HL-60/S4 treated with retinoic acid at 250 ng/mL for 4 days and 3 days (cell line): ENCODE data around the gene HES7.

Source experiments
- in situ Hi-C: fragments of 300-500 bp; cut with MboI; formaldehyde crosslinking; loops from 2 replicates; pipeline ENCODE4 v1.7.0; 2022; ENCODE audit warnings: low sequenced_read_pairs

Gene HES7

GRCh38 chr17:8155231-8155995, 31.5 kb upstream of the HES7 start:
- in situ Hi-C loops = no loop called here

GRCh38 chr17:8154608-8155155, 30.8 kb upstream of the HES7 start:
- in situ Hi-C loops = no loop called here

- in situ Hi-C loops = no loop called here
These were observed 30.2 kb upstream of the HES7 start for GRCh38 chr17:8153957-8154607.

- in situ Hi-C loops = no loop called here
These were observed 29.6 kb upstream of the HES7 start for GRCh38 chr17:8153525-8153956.

- in situ Hi-C loops = no loop called here
These were observed 29.1 kb upstream of the HES7 start for GRCh38 chr17:8153031-8153451.

- in situ Hi-C loops = no loop called here
These were observed 28.3 kb upstream of the HES7 start, which contains the start of gene PER1 for GRCh38 chr17:8152112-8152775. Gene PER1, minus strand, starts transcription at chr17:8152404. Its CDS starts 1,698 bp downstream, at chr17:8150706.

- in situ Hi-C loops = no loop called here
These were observed 27.8 kb upstream of the HES7 start for GRCh38 chr17:8151641-8152111.

- in situ Hi-C loops = no loop called here
These were observed 27.3 kb upstream of the HES7 start for GRCh38 chr17:8151120-8151640.

- in situ Hi-C loops = no loop called here
These were observed 26.6 kb upstream of the HES7 start for GRCh38 chr17:8150194-8151119.

GRCh38 chr17:8149419-8150193, 25.7 kb upstream of the HES7 start:
- in situ Hi-C loops = no loop called here

- in situ Hi-C loops = no loop called here
These were observed 24.7 kb upstream of the HES7 start for GRCh38 chr17:8148560-8148959.

GRCh38 chr17:8147805-8148404, 24.0 kb upstream of the HES7 start:
- in situ Hi-C loops = no loop called here

- in situ Hi-C loops = no loop called here
These were observed 23.4 kb upstream of the HES7 start for GRCh38 chr17:8147141-8147804.

GRCh38 chr17:8146381-8147140, 22.7 kb upstream of the HES7 start:
- in situ Hi-C loops = no loop called here

- in situ Hi-C loops = no loop called here
These were observed 21.9 kb upstream of the HES7 start for GRCh38 chr17:8145811-8146210.

GRCh38 chr17:8144401-8145231, 20.7 kb upstream of the HES7 start:
- in situ Hi-C loops = no loop called here
